Colon (tissue), 2 donors: ENCODE measurements around the gene USP11.

Experiments
- FAIRE-seq: peaks from 2 replicates; lab custom pipeline; 2012; peaks lifted over from hg19 to GRCh38; lab: Jason Lieb, UNC
- donor health status: control.
- donor health status: control.

Gene USP11

DNA sequence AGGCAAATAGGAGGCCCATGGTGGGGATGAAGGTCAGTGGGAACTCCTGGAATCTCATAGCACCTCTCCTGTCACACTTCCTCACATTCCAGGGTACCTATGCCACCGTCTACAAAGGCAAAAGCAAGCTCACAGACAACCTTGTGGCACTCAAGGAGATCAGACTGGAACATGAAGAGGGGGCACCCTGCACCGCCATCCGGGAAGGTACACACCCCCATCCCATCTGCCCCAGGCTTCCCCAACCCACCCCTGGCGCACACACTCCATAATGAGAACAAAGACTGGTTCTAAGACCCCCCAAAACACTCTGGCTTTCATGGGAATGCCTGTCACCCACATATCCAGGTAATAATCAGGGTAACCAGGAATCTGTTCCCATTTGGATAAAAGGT is 7.9 kb upstream of the USP11 start:
- FAIRE-seq, result no peak

- FAIRE-seq, result no peak
These were observed 6.7 kb upstream of the USP11 start for GRCh38 chrX:47226071-47226470.

DNA sequence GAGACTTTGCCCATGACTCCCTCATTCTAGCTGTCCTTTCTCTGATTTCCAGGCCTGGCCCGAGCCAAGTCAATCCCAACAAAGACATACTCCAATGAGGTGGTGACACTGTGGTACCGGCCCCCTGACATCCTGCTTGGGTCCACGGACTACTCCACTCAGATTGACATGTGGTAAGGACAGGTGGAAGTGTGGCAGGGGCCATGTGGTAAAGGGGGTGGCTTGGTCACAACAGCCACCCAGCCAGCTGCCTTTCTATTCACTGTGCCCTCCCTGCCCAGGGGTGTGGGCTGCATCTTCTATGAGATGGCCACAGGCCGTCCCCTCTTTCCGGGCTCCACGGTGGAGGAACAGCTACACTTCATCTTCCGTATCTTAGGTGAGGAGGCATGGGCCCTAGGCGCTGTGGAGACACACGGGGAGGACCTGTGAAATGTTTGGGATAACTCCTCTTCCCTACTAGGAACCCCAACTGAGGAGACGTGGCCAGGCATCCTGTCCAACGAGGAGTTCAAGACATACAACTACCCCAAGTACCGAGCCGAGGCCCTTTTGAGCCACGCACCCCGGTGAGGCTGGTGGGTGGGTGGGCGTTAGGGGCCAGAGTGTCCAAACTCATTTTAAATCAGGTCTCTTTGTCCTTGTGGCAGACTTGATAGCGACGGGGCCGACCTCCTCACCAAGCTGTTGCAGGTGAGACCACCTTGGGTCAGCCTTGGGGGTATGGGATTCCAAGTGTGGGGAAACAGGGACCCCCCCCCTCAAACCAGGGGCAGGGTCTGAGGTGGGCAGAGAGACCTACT is 6.1 kb upstream of the USP11 start:
- no peak for FAIRE-seq

DNA sequence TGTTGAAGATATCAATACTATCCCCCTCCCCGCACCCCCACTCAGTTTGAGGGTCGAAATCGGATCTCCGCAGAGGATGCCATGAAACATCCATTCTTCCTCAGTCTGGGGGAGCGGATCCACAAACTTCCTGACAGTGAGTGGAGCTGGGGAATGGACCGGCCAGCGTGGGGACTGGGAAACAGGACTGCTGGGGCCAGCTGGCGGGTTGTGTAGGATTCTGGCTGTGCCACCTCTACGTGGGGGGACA is 5.5 kb upstream of the USP11 start:
- FAIRE-seq, result no peak

DNA sequence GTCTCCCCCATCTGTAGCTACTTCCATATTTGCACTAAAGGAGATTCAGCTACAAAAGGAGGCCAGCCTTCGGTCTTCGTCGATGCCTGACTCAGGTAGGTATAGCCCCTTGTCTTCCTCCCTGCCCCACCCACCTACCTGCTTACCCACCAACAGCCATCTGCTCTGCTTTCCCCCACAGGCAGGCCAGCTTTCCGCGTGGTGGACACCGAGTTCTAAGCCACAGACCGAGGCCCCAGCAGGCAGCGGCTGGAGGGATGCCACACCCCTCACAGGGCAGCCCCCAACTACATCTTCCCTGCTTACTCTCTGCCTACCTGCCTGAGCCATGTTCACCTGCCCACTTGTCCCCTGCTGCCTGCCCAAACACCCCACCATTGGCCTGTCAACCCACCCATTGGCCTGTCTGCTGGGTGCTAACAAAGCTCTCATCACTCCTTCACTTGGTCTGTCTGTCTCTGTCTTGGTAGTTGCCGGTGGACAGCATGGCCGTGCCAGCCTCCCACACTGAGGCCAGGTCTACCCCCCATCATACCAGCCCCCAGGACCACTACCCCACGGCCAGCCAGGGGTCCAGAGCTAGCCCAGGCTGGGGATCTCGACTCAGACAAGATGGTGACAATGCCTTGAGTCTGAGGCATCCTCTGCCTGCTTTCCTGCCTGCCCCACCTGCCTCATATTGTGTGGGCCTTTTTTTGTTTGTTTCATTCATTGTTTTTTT is 4.1 kb upstream of the USP11 start:
- no peak for FAIRE-seq

GRCh38 chrX:47229427-47229826 is 3.4 kb upstream of the USP11 start:
- no peak for FAIRE-seq

GRCh38 chrX:47230136-47230868 is 2.5 kb upstream of the USP11 start:
- no peak for FAIRE-seq

DNA sequence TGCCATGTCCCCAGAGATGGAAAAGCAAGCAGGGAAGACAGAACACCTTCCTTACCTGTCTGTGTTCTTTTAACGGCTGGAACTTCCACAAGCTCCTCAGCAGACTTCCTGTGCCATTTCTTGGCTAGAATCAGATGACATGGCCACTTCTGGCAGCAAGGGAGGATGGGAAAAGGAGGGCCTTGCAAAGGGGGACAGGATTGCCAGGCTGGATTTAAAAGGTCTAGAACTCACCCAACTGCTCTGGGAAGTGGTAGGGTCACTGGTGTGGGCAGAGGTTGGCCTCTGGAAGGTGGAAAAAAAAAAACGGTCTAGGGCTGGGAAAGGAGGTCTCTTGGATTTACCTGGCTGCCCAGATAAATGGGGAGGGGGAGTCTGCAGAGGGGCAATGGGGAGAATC is 1.6 kb upstream of the USP11 start:
- no peak for FAIRE-seq

DNA sequence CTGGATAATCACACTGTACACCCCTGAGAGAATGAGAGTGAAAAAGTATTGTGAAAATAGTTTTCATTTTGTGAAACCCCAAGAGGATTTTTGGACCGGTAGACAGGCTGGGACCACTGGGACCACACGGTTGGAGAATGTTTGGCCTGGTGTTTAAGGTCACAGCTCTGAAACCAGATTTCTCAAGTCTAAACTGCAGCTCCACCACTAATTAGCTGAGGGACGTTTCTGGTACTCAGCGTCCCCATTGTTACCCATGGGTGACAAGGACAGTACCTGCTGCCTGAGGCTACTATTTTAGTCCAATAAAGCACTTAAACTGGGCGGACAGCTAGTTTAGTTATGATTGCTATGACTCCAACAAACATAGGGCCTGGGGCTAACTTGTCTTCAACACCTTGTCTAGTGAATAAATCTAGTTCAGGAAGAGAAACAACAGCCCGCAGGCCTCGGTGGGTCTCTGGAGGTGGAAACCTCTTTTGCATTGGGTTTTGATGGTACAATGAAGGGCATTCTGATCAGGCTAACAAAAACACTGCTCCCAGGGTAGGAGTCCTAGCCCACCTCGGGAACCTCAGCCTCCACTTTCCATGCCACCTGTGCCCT is 509 bp upstream of the USP11 start:
- FAIRE-seq, result no peak

- peak; percentile 85 for FAIRE-seq
These were observed 714 bp downstream of the USP11 start for GRCh38 chrX:47233333-47234113.

DNA sequence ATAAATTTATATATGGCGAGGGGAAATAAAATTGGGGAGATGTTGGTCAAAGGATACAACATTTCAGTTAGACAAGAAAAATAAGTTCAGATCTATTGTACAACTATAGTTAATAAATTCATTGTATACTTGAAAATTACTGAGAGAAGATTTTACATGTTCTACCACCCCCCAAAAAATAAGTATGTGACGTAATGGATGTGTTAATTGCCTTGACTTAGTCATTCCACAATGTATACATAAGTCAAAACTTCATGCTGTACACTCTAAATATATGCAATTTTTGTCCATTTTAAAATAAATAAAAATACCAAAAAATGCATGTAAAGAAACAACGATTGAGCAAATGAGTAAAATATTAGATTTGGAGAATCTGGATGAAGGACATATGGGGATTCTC is 1.8 kb downstream of the USP11 start:
- FAIRE-seq, result no peak

- FAIRE-seq, result no peak
These were observed 2.9 kb downstream of the USP11 start for GRCh38 chrX:47235691-47236103.

DNA sequence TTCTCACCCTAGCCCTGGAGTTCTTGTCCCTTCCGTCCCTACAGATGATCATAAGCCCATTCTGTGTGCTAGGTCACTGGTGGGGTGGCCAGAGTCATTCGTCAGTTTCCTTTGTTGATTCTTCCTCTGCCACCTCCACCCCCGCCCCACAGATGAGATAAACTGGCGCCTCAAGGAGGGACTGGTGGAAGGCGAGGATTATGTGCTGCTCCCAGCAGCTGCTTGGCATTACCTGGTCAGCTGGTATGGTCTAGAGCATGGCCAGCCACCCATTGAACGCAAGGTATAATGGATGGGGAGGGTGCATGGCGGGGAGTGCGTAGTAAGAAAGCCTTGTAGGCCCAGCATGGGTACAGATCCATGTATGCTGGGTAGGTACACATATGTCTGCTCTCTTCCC is 6.4 kb downstream of the USP11 start:
- FAIRE-seq, result no peak

- FAIRE-seq, result no peak
These were observed 7.2 kb downstream of the USP11 start for GRCh38 chrX:47239898-47240545.

DNA sequence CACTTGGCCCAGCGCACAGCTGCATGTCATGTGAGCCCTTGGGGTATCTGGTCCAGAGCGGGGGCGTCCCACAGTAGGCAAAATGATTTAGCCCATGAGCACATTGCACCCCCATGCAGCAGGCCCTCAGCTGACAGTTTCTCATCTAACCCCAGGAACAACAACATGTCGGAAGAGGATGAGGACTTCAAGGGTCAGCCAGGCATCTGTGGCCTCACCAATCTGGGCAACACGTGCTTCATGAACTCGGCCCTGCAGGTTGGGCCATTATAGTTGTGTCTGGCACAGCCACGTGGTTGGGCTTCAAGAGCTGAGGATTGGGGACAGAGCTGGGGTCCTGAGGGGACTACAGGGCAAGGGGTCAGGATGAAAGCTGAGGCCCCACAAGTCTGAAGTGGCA is 7.8 kb downstream of the USP11 start:
- no peak for FAIRE-seq

DNA sequence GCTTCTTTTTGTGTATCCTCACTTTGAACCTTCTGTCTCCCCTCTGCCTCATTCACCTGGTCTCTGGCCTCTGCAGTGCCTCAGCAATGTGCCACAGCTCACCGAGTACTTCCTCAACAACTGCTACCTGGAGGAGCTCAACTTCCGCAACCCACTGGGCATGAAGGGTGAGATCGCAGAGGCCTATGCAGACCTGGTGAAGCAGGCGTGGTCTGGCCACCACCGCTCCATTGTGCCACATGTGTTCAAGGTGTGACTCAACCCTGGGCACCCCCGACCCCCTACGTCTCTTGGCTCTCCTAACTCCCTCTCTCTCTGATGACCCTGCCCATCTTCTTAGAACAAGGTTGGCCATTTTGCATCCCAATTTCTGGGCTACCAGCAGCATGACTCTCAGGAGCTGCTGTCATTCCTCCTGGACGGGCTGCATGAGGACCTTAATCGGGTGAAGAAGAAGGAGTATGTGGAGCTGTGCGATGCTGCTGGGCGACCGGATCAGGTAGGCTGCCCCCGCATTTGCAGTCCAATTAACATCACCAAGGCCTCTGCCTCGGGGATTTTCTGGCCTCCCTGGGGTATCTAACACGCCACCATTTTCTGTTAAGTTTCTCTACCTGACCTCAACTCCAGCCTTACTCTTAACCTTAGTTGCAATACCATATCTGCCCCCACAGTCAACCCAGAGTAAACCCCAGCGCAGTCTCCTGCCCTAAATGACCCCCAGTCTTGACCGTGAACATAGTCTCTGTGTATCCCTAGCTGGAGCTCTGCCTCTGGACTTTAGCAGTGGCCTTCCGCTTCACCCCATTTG is 8.6 kb downstream of the USP11 start:
- FAIRE-seq, result no peak

DNA sequence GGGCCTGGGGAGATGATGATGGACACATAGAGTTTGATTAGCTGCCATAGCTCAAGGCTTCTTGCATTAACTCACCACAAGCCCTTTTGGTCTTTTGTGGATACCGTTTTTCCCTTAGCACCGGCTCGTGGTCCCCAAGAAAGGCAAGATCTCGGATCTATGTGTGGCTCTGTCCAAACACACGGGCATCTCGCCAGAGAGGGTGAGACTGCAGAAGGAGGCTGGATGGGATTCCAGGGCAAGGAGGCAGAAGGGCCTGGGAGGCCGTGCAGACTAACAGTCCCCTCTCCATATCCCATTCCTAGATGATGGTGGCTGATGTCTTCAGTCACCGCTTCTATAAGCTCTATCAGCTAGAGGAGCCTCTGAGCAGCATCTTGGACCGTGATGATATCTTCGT is 9.5 kb downstream of the USP11 start:
- FAIRE-seq, result no peak

GRCh38 chrX:47243351-47243750 is 10.5 kb downstream of the USP11 start:
- no peak for FAIRE-seq

DNA sequence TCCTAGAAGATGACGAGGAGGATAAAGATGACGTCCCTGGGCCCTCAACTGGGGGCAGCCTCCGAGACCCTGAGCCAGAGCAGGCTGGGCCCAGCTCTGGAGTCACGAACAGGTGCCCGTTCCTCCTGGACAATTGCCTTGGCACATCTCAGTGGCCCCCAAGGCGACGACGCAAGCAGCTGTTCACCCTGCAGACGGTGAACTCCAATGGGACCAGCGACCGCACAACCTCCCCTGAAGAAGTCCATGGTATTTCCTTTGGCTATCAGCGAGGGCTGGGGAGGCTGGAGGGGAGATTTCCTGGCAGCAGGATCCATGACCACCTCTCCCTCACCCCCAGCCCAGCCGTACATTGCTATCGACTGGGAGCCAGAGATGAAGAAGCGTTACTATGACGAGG is 11.9 kb downstream of the USP11 start:
- no peak for FAIRE-seq

DNA sequence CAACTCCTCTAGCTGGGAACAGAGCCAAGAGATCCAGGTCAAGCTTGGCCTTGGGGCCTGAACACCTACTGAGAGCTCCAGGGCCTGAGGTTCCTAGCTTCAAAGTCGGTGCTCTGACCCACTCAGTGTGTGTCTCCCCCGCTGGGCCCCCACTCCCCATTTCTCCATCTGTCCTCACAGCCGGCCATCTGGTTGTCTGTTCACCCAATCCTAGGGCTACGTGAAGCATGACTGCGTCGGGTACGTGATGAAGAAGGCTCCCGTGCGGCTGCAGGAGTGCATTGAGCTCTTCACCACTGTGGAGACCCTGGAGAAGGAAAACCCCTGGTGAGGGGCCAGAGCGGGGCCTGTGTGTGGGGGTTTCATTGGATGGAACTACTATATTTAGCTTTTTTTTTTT is 12.3 kb downstream of the USP11 start:
- FAIRE-seq, result no peak
